ENCODE measurements around the gene ABL1.

DNA sequence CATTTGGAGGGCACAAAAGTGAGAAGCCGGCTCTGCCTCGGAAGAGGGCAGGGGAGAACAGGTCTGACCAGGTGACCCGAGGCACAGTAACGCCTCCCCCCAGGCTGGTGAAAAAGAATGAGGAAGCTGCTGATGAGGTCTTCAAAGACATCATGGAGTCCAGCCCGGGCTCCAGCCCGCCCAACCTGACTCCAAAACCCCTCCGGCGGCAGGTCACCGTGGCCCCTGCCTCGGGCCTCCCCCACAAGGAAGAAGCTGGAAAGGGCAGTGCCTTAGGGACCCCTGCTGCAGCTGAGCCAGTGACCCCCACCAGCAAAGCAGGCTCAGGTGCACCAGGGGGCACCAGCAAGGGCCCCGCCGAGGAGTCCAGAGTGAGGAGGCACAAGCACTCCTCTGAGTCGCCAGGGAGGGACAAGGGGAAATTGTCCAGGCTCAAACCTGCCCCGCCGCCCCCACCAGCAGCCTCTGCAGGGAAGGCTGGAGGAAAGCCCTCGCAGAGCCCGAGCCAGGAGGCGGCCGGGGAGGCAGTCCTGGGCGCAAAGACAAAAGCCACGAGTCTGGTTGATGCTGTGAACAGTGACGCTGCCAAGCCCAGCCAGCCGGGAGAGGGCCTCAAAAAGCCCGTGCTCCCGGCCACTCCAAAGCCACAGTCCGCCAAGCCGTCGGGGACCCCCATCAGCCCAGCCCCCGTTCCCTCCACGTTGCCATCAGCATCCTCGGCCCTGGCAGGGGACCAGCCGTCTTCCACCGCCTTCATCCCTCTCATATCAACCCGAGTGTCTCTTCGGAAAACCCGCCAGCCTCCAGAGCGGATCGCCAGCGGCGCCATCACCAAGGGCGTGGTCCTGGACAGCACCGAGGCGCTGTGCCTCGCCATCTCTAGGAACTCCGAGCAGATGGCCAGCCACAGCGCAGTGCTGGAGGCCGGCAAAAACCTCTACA lies 49.8 kb downstream of the ABL1 start:
- TF ChIP-seq, protein P1, sequence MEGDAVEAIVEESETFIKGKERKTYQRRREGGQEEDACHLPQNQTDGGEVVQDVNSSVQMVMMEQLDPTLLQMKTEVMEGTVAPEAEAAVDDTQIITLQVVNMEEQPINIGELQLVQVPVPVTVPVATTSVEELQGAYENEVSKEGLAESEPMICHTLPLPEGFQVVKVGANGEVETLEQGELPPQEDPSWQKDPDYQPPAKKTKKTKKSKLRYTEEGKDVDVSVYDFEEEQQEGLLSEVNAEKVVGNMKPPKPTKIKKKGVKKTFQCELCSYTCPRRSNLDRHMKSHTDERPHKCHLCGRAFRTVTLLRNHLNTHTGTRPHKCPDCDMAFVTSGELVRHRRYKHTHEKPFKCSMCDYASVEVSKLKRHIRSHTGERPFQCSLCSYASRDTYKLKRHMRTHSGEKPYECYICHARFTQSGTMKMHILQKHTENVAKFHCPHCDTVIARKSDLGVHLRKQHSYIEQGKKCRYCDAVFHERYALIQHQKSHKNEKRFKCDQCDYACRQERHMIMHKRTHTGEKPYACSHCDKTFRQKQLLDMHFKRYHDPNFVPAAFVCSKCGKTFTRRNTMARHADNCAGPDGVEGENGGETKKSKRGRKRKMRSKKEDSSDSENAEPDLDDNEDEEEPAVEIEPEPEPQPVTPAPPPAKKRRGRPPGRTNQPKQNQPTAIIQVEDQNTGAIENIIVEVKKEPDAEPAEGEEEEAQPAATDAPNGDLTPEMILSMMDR (conservative IDR thresholded peaks at IDR 0.05; ENCODE audit: low read depth, low read length): no peak
- TF ChIP-seq EZH2 (IDR thresholded peaks at IDR 0.05; ENCODE audit: borderline replicate concordance, low read depth, low read length, poor library complexity, severe bottlenecking): no peak

All from A673 (cell line).